Loucy (cell line): ENCODE data around the gene SMAD7.

Experiments
- H2AFZ ChIP-seq: fragments of 200-600 bp; sonication (generic); 2 replicates; pipeline ENCODE4 v1.6.0; 2016; ENCODE audit warnings: antibody characterized with exemption, mild to moderate bottlenecking, low read length, moderate library complexity
- H3F3A ChIP-seq: fragments of 200-600 bp; 2 replicates; pipeline ENCODE4 v1.6.0; 2016; ENCODE audit warnings: antibody characterized with exemption, low read depth, mild to moderate bottlenecking
- H3K27me3 ChIP-seq: fragments of 200-600 bp; sonication (generic); 2 replicates; pipeline ENCODE4 v1.6.1; 2014; ENCODE audit warnings: low read length, mild to moderate bottlenecking; ENCODE audit not compliant: insufficient read depth, poor library complexity, severe bottlenecking
- H3K36me3 ChIP-seq: fragments of 200-600 bp; sonication (generic); 2 replicates; pipeline ENCODE4 v1.6.1; 2016; ENCODE audit warnings: low read length; ENCODE audit not compliant: insufficient read depth
- H3K4me1 ChIP-seq: fragments of 200-600 bp; sonication (generic); 2 replicates; pipeline ENCODE4 v1.5.1; 2014; ENCODE audit warnings: low read length, mild to moderate bottlenecking; ENCODE audit not compliant: insufficient read depth, poor library complexity, severe bottlenecking
- H3K4me2 ChIP-seq: fragments of 200-600 bp; sonication (generic); 2 replicates; pipeline ENCODE4 v1.6.0; 2014; ENCODE audit warnings: antibody characterized with exemption, low read length, low read depth, mild to moderate bottlenecking; ENCODE audit not compliant: poor library complexity, severe bottlenecking
- H3K4me3 ChIP-seq: fragments of 200-600 bp; sonication (generic); 2 replicates; pipeline ENCODE4 v1.5.1; 2014; ENCODE audit warnings: low read length, mild to moderate bottlenecking, mixed read lengths; ENCODE audit not compliant: poor library complexity, severe bottlenecking
- H3K79me2 ChIP-seq: fragments of 200-600 bp; sonication (generic); 2 replicates; pipeline ENCODE4 v1.6.1; 2014; ENCODE audit warnings: low read length; ENCODE audit not compliant: insufficient read depth
- H3K9ac ChIP-seq: fragments of 200-600 bp; sonication (generic); 2 replicates; pipeline ENCODE4 v1.6.0; 2014; ENCODE audit warnings: mild to moderate bottlenecking, low read depth, low read length, moderate library complexity; ENCODE audit not compliant: poor library complexity, severe bottlenecking
- H3K9me2 ChIP-seq: fragments of 200-600 bp; sonication (generic); replicated peaks from 2 replicates; pipeline ENCODE4 v1.6.1; 2016; ENCODE audit warnings: low read depth, low read length, mixed read lengths
- H3K9me3 ChIP-seq: fragments of 200-600 bp; sonication (generic); 2 replicates; pipeline ENCODE4 v1.6.1; 2014; ENCODE audit warnings: mild to moderate bottlenecking, antibody characterized with exemption, low read length, low read depth; ENCODE audit not compliant: insufficient read depth
- H4K20me1 ChIP-seq: fragments of 200-600 bp; sonication (generic); 2 replicates; pipeline ENCODE4 v1.6.0; 2014; ENCODE audit warnings: antibody characterized with exemption, low read length, mild to moderate bottlenecking; ENCODE audit not compliant: insufficient read depth, poor library complexity, severe bottlenecking
- EZH2phosphoT487 ChIP-seq: fragments of 200-600 bp; IDR thresholded peaks from 2 replicates; pipeline ENCODE4 v1.6.1; 2018; ENCODE audit warnings: antibody characterized with exemption, mild to moderate bottlenecking, moderate library complexity, borderline replicate concordance
- TF ChIP-seq, protein P1 (sequence below): fragments of 200-600 bp; sonication (generic); conservative IDR thresholded peaks from 2 replicates; pipeline ENCODE4 v1.5.1; 2014; ENCODE audit warnings: mild to moderate bottlenecking, antibody characterized with exemption, low read length

SMAD7 gene

DNA sequence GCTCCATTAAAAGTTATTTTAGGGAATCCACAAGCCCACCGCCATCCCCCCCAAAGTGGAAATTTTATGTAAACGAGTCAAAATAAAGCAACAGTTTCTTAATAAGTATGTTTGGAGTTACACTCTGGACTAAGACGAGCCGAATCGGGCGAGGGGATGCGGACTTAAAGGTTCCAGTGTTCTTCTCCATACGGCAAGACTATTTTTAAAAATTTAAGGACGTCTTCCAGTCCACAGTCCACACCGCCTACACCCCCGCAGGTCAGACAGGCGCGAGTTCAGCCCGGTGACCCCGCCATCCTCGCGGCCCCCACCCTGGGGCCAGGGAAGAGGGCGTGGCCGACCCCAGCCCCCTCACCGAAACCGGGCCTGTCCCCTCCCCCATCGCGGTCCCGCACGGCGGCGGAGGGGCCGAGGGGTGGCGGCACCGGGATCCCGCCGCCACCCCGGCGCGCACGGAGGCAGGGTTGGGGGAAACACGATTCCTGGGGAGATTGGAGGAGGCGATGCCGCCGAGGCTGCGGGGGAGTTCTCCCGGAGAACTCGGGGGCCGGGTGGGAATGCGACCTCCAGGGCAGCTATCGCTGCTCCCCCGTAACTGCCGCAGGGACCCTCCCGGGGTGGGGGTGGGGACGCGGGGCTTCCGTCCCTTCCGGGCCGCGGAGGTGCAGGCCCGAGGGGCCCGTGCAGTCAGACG lies 24.5 kb upstream of the SMAD7 start:
- no peak overlapping the region for H3K9ac ChIP-seq

DNA sequence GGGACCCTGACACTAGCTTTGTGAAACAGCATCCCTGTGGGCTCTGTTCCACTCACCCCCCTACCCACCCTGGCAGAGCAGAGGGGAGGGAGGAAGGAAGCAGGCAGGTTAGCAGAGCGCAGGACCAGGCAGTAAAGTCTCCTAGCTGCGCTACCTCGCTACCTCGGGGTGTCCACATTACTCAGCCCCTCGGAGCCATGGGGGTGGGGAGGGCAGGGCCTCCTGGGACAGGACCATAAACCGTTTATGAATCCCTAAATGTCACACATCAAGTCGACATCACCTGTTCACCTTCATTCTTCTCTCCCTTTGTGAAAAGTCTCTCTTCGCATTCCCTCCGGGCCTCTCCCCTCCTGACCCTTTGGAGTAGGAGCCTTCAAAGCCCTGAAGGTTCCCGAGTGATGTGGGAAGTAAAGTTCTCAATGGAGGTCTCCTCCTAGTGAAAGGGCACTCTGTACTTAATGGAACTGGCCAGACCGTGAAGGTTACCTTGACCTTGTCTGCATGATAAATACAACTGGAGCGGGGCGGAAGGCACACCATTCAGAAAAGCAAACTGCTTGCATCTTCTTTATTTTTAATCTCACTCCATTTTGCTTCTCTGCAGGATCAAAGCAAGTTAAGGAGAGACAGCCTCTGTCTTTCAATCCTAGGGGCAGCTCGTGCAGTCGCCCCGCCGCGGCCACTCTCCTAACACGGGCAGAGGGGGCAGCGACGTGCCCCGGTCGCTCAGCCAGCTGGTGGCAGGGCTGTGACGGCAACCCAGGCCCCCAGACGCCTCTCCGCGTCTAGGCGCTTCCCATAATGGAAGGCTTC lies 23.7 kb upstream of the SMAD7 start:
- Histone ChIP-seq H3K36me3 (no peaks in the 10 kb centered on the region), H3K9ac (no peak overlapping the region), H3F3A (no peaks in the 10 kb centered on the region), H3K79me2 (no peaks in the 10 kb centered on the region), H3K9me2 (no peaks in the 10 kb centered on the region), H3K4me2 (no peak overlapping the region), H3K4me1 (peaks cover under 1% of the 10 kb centered on the region), H3K4me3 (no peak overlapping the region), H3K9me3 (no peaks in the 10 kb centered on the region), H4K20me1 (no peaks in the 10 kb centered on the region), H3K27me3 (no peaks in the 10 kb centered on the region), H2AFZ (no peak overlapping the region)
- TF ChIP-seq, protein P1, sequence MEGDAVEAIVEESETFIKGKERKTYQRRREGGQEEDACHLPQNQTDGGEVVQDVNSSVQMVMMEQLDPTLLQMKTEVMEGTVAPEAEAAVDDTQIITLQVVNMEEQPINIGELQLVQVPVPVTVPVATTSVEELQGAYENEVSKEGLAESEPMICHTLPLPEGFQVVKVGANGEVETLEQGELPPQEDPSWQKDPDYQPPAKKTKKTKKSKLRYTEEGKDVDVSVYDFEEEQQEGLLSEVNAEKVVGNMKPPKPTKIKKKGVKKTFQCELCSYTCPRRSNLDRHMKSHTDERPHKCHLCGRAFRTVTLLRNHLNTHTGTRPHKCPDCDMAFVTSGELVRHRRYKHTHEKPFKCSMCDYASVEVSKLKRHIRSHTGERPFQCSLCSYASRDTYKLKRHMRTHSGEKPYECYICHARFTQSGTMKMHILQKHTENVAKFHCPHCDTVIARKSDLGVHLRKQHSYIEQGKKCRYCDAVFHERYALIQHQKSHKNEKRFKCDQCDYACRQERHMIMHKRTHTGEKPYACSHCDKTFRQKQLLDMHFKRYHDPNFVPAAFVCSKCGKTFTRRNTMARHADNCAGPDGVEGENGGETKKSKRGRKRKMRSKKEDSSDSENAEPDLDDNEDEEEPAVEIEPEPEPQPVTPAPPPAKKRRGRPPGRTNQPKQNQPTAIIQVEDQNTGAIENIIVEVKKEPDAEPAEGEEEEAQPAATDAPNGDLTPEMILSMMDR, result no peak
- no peak for TF ChIP-seq EZH2phosphoT487

More for the DNA sequence above, 24.5 kb upstream of the SMAD7 start:
- Histone ChIP-seq H3K9me2 (no peaks in the 10 kb centered on the region), H3K4me1 (peaks cover 8% of the 10 kb centered on the region), H2AFZ (no peak overlapping the region), H4K20me1 (no peaks in the 10 kb centered on the region), H3F3A (no peaks in the 10 kb centered on the region), H3K4me2 (no peak overlapping the region), H3K4me3 (no peak overlapping the region), H3K9me3 (no peaks in the 10 kb centered on the region), H3K36me3 (no peaks in the 10 kb centered on the region), H3K79me2 (no peaks in the 10 kb centered on the region), H3K27me3 (no peaks in the 10 kb centered on the region)
- TF ChIP-seq EZH2phosphoT487, result no peak
- TF ChIP-seq, protein P1, result no peak

DNA sequence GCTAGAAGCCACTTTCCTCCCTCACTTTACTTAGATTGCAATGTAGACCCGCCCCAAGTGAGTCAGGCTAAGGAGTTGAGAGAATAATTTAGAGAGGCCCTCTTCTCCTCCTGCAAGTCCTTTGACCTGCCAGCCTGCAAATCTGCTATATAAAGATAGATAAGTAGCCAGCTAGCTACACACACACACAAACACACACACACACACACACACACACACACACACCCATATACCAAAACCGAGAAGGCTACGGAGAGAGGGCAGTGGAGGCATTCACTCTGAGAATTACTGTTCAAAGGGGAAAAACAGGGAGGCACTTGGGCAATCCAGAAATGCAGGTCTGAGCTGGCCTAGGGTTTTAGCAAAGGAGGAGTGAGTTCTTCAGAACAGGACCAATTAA lies 23.0 kb upstream of the SMAD7 start:
- Histone ChIP-seq H3F3A (no peaks in the 10 kb centered on the region), H3K9me3 (no peaks in the 10 kb centered on the region), H3K9ac (no peak overlapping the region), H3K4me2 (no peak overlapping the region), H3K36me3 (no peaks in the 10 kb centered on the region), H2AFZ (no peak overlapping the region), H3K79me2 (no peaks in the 10 kb centered on the region), H3K4me1 (no peaks in the 10 kb centered on the region), H4K20me1 (no peaks in the 10 kb centered on the region), H3K27me3 (no peaks in the 10 kb centered on the region), H3K9me2 (no peaks in the 10 kb centered on the region), H3K4me3 (no peak overlapping the region)
- TF ChIP-seq, protein P1, result no peak
- no peak for TF ChIP-seq EZH2phosphoT487
